Bronchial epithelial cell (primary cell): ENCODE measurements around the gene RAI1. TPM values are rescaled to one million over a fixed set of nuclear protein-coding genes. Genes with fewer than 3 reads are reported as not detected.

Experiments
- DNase-seq: peaks from one replicate; pipeline ENCODE4 v3.0.0-alpha.2; 2010; ENCODE audit warnings: low read depth
- FAIRE-seq: peaks from 2 replicates; lab custom pipeline; 2011; peaks lifted over from hg19 to GRCh38; lab: Jason Lieb, UNC
- H3K27me3 ChIP-seq: 2 replicates; pipeline ENCODE4 v1.5.1; 2011; ENCODE audit warnings: low read length; ENCODE audit not compliant: control insufficient read depth, insufficient read depth
- H3K36me3 ChIP-seq: 2 replicates; pipeline ENCODE4 v1.5.1; 2011; ENCODE audit warnings: low read length; ENCODE audit not compliant: control insufficient read depth, insufficient read depth
- H3K4me3 ChIP-seq: 2 replicates; pipeline ENCODE4 v1.5.1; 2011; ENCODE audit warnings: mild to moderate bottlenecking, low read depth, low read length, control low read depth
- total RNA-seq: library from RNA; depleted of rRNA; stranded (reverse); fragments of >200 nt; gene quantifications from 2 replicates; pipeline ENCODE4 v1.2.1, GENCODE V29; 2014
- TF ChIP-seq, protein P1 (sequence below): IDR thresholded peaks from 2 replicates; pipeline ENCODE4 v1.5.1; 2011; ENCODE audit warnings: mild to moderate bottlenecking, moderate library complexity, low read length, control low read depth, inconsistent platforms; ENCODE audit not compliant: insufficient read depth, severe bottlenecking

RAI1 gene
- total RNA-seq, 1 donor from 2014 or later: 7.4 TPM

DNA sequence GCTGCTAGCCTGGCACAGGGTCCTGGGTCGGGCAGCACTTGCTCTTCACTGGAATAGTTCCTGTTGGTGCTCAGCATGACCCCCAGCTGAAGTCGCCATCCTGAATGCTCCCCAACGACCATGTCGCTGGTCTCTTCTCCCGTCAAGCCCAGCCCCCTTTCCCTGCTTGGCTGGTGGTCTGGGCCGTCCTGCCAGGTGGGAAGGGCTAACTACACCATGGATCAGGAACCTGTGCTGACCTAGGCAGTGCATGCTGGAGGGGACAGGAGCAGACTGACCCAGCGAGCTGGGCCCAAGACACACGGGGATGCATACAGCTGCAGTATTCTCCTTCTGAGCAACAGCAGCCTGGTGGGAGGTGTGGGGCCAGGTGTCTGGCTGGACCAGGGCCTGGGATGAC is 164.7 kb downstream of the RAI1 start:
- peaks cover 4% of the 10 kb centered on the region for H3K36me3 ChIP-seq
- no peaks in the 10 kb centered on the region for H3K27me3 ChIP-seq
- H3K4me3 ChIP-seq: no peak overlapping the region
- no peak for FAIRE-seq
- DNase-seq: no peak
- TF ChIP-seq, protein P1, sequence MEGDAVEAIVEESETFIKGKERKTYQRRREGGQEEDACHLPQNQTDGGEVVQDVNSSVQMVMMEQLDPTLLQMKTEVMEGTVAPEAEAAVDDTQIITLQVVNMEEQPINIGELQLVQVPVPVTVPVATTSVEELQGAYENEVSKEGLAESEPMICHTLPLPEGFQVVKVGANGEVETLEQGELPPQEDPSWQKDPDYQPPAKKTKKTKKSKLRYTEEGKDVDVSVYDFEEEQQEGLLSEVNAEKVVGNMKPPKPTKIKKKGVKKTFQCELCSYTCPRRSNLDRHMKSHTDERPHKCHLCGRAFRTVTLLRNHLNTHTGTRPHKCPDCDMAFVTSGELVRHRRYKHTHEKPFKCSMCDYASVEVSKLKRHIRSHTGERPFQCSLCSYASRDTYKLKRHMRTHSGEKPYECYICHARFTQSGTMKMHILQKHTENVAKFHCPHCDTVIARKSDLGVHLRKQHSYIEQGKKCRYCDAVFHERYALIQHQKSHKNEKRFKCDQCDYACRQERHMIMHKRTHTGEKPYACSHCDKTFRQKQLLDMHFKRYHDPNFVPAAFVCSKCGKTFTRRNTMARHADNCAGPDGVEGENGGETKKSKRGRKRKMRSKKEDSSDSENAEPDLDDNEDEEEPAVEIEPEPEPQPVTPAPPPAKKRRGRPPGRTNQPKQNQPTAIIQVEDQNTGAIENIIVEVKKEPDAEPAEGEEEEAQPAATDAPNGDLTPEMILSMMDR: no peak

DNA sequence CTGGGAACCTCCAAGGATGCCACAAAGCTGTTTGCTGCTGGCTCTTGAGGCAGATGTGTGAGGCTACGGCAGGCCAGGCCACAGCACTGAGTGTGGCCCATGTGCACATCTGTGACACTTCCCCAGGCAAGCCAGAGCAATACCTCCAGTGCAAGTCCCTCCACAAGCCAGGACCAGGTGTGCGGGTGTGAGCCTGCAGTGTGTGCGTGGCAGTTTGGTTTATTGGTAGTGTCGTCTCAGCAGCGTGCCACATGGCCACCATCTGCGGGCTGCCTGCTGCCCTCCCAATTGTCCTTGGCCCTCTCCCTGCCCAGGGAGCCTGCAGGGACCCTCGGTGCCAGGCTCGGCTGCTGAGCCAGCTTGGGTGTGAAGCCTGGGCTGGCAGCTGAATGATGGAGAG is 165.4 kb downstream of the RAI1 start:
- Histone ChIP-seq H3K4me3 (no peak overlapping the region), H3K27me3 (no peaks in the 10 kb centered on the region), H3K36me3 (peaks cover 4% of the 10 kb centered on the region)
- FAIRE-seq (no peak), DNase-seq (no peak)
- TF ChIP-seq, protein P1: no peak

DNA sequence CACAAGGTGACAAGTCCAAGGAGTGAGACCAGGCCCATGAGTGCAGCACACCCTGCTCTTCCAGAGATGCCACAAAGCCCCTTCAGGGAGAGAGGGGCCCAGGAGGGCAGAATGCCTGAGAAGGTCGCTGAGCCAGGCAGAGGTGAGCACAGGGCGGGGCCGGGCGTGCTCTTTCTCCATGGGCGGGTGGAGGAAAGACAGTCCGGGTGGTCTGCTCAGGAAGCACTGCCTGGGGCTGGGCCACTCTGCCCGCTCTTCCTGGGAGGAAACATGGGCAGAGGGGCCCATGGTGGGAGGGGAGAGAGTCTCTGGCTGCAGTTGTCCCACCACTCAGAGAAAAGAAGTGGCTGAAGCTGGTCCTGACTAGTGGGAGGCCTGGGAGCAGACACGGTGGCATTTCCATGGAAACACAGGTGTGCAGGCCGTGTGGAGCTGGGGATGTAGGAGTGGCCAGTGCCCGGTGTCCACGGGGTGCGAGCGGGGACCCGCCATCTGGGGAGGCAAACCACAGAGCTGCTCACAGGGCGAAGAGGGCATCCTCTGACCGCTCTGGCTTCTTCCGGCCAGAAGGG is 165.9 kb downstream of the RAI1 start:
- no peak for DNase-seq
- TF ChIP-seq, protein P1: no peak
- Histone ChIP-seq H3K4me3 (no peak overlapping the region), H3K27me3 (no peaks in the 10 kb centered on the region), H3K36me3 (peaks cover 4% of the 10 kb centered on the region)
- no peak for FAIRE-seq

DNA sequence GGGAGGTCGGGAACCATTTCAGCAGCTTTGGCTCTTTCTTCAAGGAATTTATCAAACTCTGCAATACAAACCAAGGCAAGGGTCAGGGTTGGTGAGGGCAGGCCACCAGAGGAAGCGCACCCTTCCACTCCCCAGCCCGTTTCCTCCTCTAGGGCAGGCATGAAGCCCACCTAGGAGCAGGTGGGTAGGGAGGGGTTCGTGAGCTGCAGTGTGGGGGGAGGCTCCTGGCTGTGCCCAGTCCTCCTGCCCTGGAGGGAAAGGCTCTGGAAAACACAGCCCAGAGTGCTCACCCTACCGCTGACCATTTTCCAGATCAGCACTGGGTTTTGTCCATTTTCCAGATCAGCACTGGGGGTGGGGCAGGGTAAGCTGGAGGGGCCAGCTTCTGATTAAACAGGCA is 166.5 kb downstream of the RAI1 start:
- Histone ChIP-seq H3K4me3 (no peak overlapping the region), H3K36me3 (peaks cover 4% of the 10 kb centered on the region), H3K27me3 (no peaks in the 10 kb centered on the region)
- DNase-seq (no peak), FAIRE-seq (no peak)
- TF ChIP-seq, protein P1: no peak

DNA sequence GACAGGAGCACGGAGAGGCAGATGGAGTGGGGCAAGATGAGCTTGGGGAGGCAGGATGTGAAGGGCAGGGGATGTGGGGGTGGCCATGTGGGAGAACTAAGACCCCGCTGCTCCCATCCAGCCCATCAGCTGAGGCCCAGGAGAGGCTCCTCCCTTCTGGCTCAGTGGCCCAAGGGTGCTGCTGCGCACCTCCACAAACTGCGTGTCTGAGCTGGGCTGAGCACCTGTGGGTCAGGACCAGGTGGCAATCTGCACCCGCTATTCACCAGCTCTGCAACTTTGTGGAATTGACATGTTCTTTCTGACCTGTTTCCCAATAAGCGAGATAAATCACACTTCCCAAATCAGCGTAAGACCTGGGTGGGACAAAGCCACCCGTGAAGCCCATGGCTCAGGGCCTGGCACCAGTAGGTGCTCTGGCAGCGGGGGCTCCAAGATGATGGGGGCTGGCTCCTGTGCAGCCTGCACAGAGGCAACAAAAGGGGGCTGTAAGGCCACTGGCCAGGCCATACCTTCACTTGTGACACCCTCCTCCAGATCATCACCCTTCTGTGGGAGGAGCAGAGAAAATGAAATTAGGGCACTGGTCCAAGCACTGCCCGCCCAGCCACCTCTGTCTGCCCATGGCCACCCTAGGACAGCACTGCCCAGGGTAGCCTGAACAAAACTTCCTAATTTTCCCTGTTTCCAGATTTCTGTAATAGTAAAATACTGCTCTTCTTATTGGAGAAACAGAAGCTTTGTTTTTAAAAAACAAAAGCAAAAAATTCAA is 167.2 kb downstream of the RAI1 start:
- peaks cover 4% of the 10 kb centered on the region for H3K36me3 ChIP-seq
- DNase-seq (no peak), FAIRE-seq (peak; percentile 91)

More for the DNA sequence above, 167.2 kb downstream of the RAI1 start:
- Histone ChIP-seq H3K27me3 (no peaks in the 10 kb centered on the region), H3K4me3 (no peak overlapping the region)
- TF ChIP-seq, protein P1: no peak
